NCI-H510A (cell line): Measurements from ENCODE around the gene GRM8.

Experiments
- DNase-seq: peaks from one replicate; lab custom pipeline; 2025; lab: John Stamatoyannopoulos, UW

The GRM8 gene

GRCh38 chr7:126511046-126511445 lies 741.7 kb downstream of the GRM8 start:
- no peak for DNase-seq

- DNase-seq: no peak
Measured at GRCh38 chr7:126501617-126502016, 751.1 kb downstream of the GRM8 start.

GRCh38 chr7:126499481-126499880 lies 753.3 kb downstream of the GRM8 start:
- DNase-seq: no peak

GRCh38 chr7:126495733-126496132 lies 757.0 kb downstream of the GRM8 start:
- DNase-seq: no peak

- DNase-seq: no peak
Measured at GRCh38 chr7:126495001-126495400, 757.7 kb downstream of the GRM8 start.

- no peak for DNase-seq
Measured at GRCh38 chr7:126493801-126494200, 758.9 kb downstream of the GRM8 start.

- DNase-seq: no peak
Measured at GRCh38 chr7:126489874-126490273, 762.9 kb downstream of the GRM8 start.

- DNase-seq: no peak
Measured at GRCh38 chr7:126487728-126488442, 764.9 kb downstream of the GRM8 start.

- no peak for DNase-seq
Measured at GRCh38 chr7:126486806-126487205, 765.9 kb downstream of the GRM8 start.

- DNase-seq: no peak
Measured at GRCh38 chr7:126485791-126486190, 767.0 kb downstream of the GRM8 start.

GRCh38 chr7:126483972-126484371 lies 768.8 kb downstream of the GRM8 start:
- DNase-seq: peak; percentile 69

- DNase-seq: no peak
Measured at GRCh38 chr7:126472825-126473224, 779.9 kb downstream of the GRM8 start.

- DNase-seq: no peak
Measured at GRCh38 chr7:126462405-126462804, 790.3 kb downstream of the GRM8 start.

- no peak for DNase-seq
Measured at GRCh38 chr7:126460664-126461063, 792.1 kb downstream of the GRM8 start.

- no peak for DNase-seq
Measured at GRCh38 chr7:126453104-126453503, 799.6 kb downstream of the GRM8 start.

GRCh38 chr7:126450269-126450671 lies 802.5 kb downstream of the GRM8 start:
- no peak for DNase-seq

- no peak for DNase-seq
Measured at GRCh38 chr7:126449611-126450268, 803.0 kb downstream of the GRM8 start.

- no peak for DNase-seq
Measured at GRCh38 chr7:126447984-126448383, 804.8 kb downstream of the GRM8 start.

- no peak for DNase-seq
Measured at GRCh38 chr7:126445991-126446390, 806.8 kb downstream of the GRM8 start.

- DNase-seq: no peak
Measured at GRCh38 chr7:126443951-126444350, 808.8 kb downstream of the GRM8 start.

- no peak for DNase-seq
Measured at GRCh38 chr7:126442908-126443307, 809.8 kb downstream of the GRM8 start.

GRCh38 chr7:126441745-126442144 lies 811.0 kb downstream of the GRM8 start:
- no peak for DNase-seq

- DNase-seq: no peak
Measured at GRCh38 chr7:126440542-126440941, 812.2 kb downstream of the GRM8 start.
